OCI-LY1 (cell line): ENCODE data around the gene MAGI1.

Experiments
- EZH2 ChIP-seq: fragments of 200-600 bp; sonication (generic), shearing (Covaris generic); IDR thresholded peaks from 2 replicates; pipeline ENCODE4 v1.8.0; 2017; ENCODE audit warnings: borderline replicate concordance, mixed run types, mild to moderate bottlenecking, antibody characterized with exemption, low read length, moderate library complexity, mixed read lengths
- TF ChIP-seq, protein P1 (sequence below): fragments of 200-600 bp; sonication (generic), shearing (Covaris generic); IDR thresholded peaks from 2 replicates; pipeline ENCODE4 v1.5.1; 2017; ENCODE audit warnings: mild to moderate bottlenecking, antibody characterized with exemption, low read length, moderate library complexity, mixed read lengths

DNA sequence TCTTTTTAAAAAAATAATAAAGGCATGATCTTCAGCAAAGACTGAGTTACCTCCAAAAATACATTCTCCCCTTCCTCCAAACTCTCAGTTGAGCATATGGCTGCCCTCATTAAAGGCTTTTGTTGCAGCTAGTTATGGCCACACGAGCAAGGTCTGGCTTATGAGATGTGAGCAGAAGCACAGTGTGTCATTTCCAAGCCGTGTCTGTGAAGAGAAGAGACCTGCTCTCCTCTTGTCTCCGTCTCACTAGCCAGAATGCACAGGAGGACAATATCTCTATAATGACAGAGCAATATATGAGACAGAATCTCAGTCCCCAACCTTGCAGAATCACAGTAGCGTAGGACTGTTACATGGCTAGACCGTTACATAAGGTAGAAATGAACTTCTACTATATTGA is 152.3 kb downstream of the MAGI1 start:
- TF ChIP-seq, protein P1, sequence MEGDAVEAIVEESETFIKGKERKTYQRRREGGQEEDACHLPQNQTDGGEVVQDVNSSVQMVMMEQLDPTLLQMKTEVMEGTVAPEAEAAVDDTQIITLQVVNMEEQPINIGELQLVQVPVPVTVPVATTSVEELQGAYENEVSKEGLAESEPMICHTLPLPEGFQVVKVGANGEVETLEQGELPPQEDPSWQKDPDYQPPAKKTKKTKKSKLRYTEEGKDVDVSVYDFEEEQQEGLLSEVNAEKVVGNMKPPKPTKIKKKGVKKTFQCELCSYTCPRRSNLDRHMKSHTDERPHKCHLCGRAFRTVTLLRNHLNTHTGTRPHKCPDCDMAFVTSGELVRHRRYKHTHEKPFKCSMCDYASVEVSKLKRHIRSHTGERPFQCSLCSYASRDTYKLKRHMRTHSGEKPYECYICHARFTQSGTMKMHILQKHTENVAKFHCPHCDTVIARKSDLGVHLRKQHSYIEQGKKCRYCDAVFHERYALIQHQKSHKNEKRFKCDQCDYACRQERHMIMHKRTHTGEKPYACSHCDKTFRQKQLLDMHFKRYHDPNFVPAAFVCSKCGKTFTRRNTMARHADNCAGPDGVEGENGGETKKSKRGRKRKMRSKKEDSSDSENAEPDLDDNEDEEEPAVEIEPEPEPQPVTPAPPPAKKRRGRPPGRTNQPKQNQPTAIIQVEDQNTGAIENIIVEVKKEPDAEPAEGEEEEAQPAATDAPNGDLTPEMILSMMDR = no peak
- TF ChIP-seq EZH2 = no peak
